ENCODE results near the gene DNMT3A. TPM values are rescaled to one million over a fixed set of nuclear protein-coding genes. Genes with fewer than 3 reads are reported as not detected.

Gene DNMT3A
- total and polyA plus RNA-seq, 2 donors (not counting 3 experiments of a cell fraction or from before 2014, with no cell fraction given), result 23.3 to 71.7 TPM

DNA sequence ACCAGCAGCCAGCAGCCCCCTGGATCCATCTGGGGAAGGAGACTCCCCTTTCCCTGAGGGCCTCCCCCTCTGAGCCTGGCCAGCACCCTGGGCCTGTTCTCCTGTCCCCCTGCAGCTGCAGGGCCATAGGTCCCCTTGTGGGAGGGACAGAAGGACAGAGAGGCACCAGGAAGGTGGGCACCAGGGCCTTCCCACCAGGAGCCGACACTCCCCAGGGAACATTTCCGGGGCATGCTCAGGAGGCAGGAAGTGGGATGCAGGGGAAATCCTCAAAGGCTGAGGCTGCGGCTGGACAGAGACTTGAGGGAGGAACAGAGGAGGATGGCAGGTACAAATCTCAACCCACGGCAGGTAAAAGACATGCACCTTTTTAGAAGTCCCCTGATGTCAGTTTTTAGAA, 14.4 kb upstream of the DNMT3A start:
- dilution Hi-C loops (cut with MboI; ENCODE audit: extremely low pct_ligation_motif_present, low sequenced_read_pairs), result no loop called here
- POLR2A ChIA-PET, result no interaction called here
- Histone ChIP-seq H4K20me1 (replicated peaks; ENCODE audit: control insufficient read depth, extremely low read depth, insufficient read depth, low read length) (no peaks in the 10 kb centered on the region), H3K4me3 (replicated peaks in 1 of 3; ENCODE audit: insufficient read depth in 1 of 3, low read depth in 1 of 3, low read length in 3 of 3) (no peak overlapping the region), H3K4me1 (ENCODE audit: control insufficient read depth, extremely low read depth, insufficient read depth, low read length) (no peaks in the 10 kb centered on the region), H2AFZ (ENCODE audit: low read depth, low read length) (peak overlapping the region; percentile 2), H3K79me2 (ENCODE audit: control insufficient read depth, insufficient read depth, low read length) (no peaks in the 10 kb centered on the region), H3K9me1 (replicated peaks; ENCODE audit: control insufficient read depth, extremely low read depth, insufficient read depth, low read length) (no peaks in the 10 kb centered on the region), H3K27me3 (ENCODE audit: control insufficient read depth in 2 of 2, insufficient read depth in 2 of 2, low read length in 2 of 2) (peaks cover 0 to 4% of the 10 kb centered on the region in 2 experiments), H3K27ac (ENCODE audit: insufficient read depth, low read depth, low read length) (no peak overlapping the region), H3K9ac (replicated peaks; ENCODE audit: extremely low read depth, insufficient read depth, low read length) (no peak overlapping the region), H3K9me3 (replicated peaks; ENCODE audit: control insufficient read depth, insufficient read depth, low read length) (no peaks in the 10 kb centered on the region), H3K4me2 (ENCODE audit: insufficient read depth, low read length) (no peak overlapping the region), H3K36me3 (ENCODE audit: control insufficient read depth in 2 of 2, extremely low read depth in 1 of 2, insufficient read depth in 2 of 2, low read length in 2 of 2) (no peaks in the 10 kb centered on the region)
- intact Hi-C loops (cut with micrococcal nuclease), result no loop called here
- no TSS peak for BruUV-seq (replicated peaks)
- CTCF ChIA-PET, result no interaction called here
- FAIRE-seq, result no peak
- TF ChIP-seq JUN (IDR thresholded peaks at IDR 0.05; ENCODE audit: borderline replicate concordance, insufficient read depth, insufficient read length, low read depth), result no peak
- TF ChIP-seq MYC (IDR thresholded peaks at IDR 0.05; ENCODE audit: low read depth, low read length), result no peak
- TF ChIP-seq CTCF (IDR thresholded peaks at IDR 0.05; ENCODE audit: extremely low read depth in 1 of 2, insufficient read depth in 1 of 2, low read depth in 1 of 2, low read length in 2 of 2), result no peak
- no peak for TF ChIP-seq GATA2 (IDR thresholded peaks at IDR 0.05; ENCODE audit: insufficient read depth, insufficient read length, low read depth, low read length)
- TF ChIP-seq, protein P1, sequence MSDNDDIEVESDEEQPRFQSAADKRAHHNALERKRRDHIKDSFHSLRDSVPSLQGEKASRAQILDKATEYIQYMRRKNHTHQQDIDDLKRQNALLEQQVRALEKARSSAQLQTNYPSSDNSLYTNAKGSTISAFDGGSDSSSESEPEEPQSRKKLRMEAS (IDR thresholded peaks at IDR 0.05; ENCODE audit: insufficient read depth, insufficient read length), result no peak
- TF ChIP-seq POLR2AphosphoS5 (IDR thresholded peaks at IDR 0.05; ENCODE audit: insufficient read depth, low read depth, low read length), result no peak
- no peak for TF ChIP-seq POLR2A (IDR thresholded peaks at IDR 0.05; ENCODE audit: low read depth, low read length)
- no peak for TF ChIP-seq FOS (IDR thresholded peaks at IDR 0.05; ENCODE audit: borderline replicate concordance, insufficient read depth, low read length)
- TF ChIP-seq EZH2 (IDR thresholded peaks at IDR 0.05; ENCODE audit: borderline replicate concordance, low read depth, low read length, severe bottlenecking), result no peak
- DNase-seq (ENCODE audit: low read depth, low spot score), result no peak
